ENCODE data around the gene SLC36A2. TPM values are rescaled to one million over a fixed set of nuclear protein-coding genes. Genes with fewer than 3 reads are reported as not detected.

SLC36A2 gene
- total RNA-seq, 1 experiment from 2014 or later: not detected

- Histone ChIP-seq H3K27ac (ENCODE audit: low read depth, low read length, poor library complexity, severe bottlenecking) (no peak overlapping the region), H3K4me3 (ENCODE audit: low read depth, low read length, poor library complexity, severe bottlenecking) (no peak overlapping the region), H3K36me3 (ENCODE audit: insufficient read depth, low read length, poor library complexity, severe bottlenecking) (no peaks in the 10 kb centered on the region), H3K9me3 (ENCODE audit: low read depth, low read length, poor library complexity, severe bottlenecking) (no peaks in the 10 kb centered on the region), H3K4me1 (ENCODE audit: insufficient read depth, low read length, poor library complexity, severe bottlenecking) (no peaks in the 10 kb centered on the region), H3K27me3 (replicated peaks; ENCODE audit: insufficient read depth, low read depth, low read length, poor library complexity) (peaks cover 3% of the 10 kb centered on the region)
- TF ChIP-seq EZH2 (IDR thresholded peaks at IDR 0.05; ENCODE audit: borderline replicate concordance, low read depth, low read length, poor library complexity, severe bottlenecking): no peak
- intact Hi-C loops (cut with micrococcal nuclease; ENCODE audit: unreplicated experiment): no loop called here
- BruUV-seq (replicated peaks): no TSS peak
- POLR2A ChIA-PET (ENCODE audit: low non-redundant PET): no interaction called here
- DNase-seq (ENCODE audit: low spot score): no peak
- CTCF ChIA-PET: no interaction called here
Observed at GRCh38 chr5:151295791-151296477, 51.4 kb downstream of the SLC36A2 start.

GRCh38 chr5:151295138-151295537 lies 52.2 kb downstream of the SLC36A2 start:
- no peak for DNase-seq (ENCODE audit: low spot score)
- intact Hi-C loops (cut with micrococcal nuclease; ENCODE audit: unreplicated experiment): no loop called here
- Histone ChIP-seq H3K9me3 (ENCODE audit: low read depth, low read length, poor library complexity, severe bottlenecking) (no peaks in the 10 kb centered on the region), H3K4me3 (ENCODE audit: low read depth, low read length, poor library complexity, severe bottlenecking) (no peak overlapping the region), H3K27me3 (replicated peaks; ENCODE audit: insufficient read depth, low read depth, low read length, poor library complexity) (peaks cover 3% of the 10 kb centered on the region), H3K4me1 (ENCODE audit: insufficient read depth, low read length, poor library complexity, severe bottlenecking) (no peaks in the 10 kb centered on the region), H3K36me3 (ENCODE audit: insufficient read depth, low read length, poor library complexity, severe bottlenecking) (no peaks in the 10 kb centered on the region), H3K27ac (ENCODE audit: low read depth, low read length, poor library complexity, severe bottlenecking) (no peak overlapping the region)
- ChIA-PET POLR2A (ENCODE audit: low non-redundant PET) (no interaction called here), CTCF (no interaction called here)
- no TSS peak for BruUV-seq (replicated peaks)
- no peak for TF ChIP-seq EZH2 (IDR thresholded peaks at IDR 0.05; ENCODE audit: borderline replicate concordance, low read depth, low read length, poor library complexity, severe bottlenecking)

DNA sequence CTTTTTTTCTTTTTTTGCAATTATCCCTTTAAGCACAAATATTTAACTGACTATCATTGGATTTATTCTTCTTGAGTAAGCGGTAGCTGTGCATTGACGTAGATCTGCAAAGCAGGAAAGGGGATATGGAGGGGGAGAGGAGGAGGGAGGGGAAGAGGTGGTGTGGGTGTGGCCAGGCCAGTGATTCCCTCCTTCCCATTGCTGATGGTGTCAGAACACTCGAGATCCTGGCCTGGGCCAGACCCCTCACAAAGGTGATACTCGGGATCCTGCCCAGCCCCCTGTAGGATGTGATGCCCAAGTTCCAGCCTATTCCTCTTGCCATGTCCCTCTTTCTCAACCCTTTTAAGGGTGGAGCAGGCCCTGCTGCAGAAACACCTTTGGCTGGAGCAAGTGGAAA lies 53.7 kb downstream of the SLC36A2 start:
- Histone ChIP-seq H3K4me3 (ENCODE audit: low read depth, low read length, poor library complexity, severe bottlenecking) (no peak overlapping the region), H3K27ac (ENCODE audit: low read depth, low read length, poor library complexity, severe bottlenecking) (no peak overlapping the region), H3K9me3 (ENCODE audit: low read depth, low read length, poor library complexity, severe bottlenecking) (no peaks in the 10 kb centered on the region), H3K36me3 (ENCODE audit: insufficient read depth, low read length, poor library complexity, severe bottlenecking) (no peaks in the 10 kb centered on the region), H3K27me3 (replicated peaks; ENCODE audit: insufficient read depth, low read depth, low read length, poor library complexity) (peaks cover 3% of the 10 kb centered on the region), H3K4me1 (ENCODE audit: insufficient read depth, low read length, poor library complexity, severe bottlenecking) (no peaks in the 10 kb centered on the region)
- CTCF ChIA-PET: no interaction called here
- intact Hi-C loops (cut with micrococcal nuclease; ENCODE audit: unreplicated experiment): no loop called here
- no TSS peak for BruUV-seq (replicated peaks)
- POLR2A ChIA-PET (ENCODE audit: low non-redundant PET): no interaction called here
- TF ChIP-seq CTCF (conservative IDR thresholded peaks at IDR 0.05; ENCODE audit: low read depth, low read length) (no peak), EZH2 (IDR thresholded peaks at IDR 0.05; ENCODE audit: borderline replicate concordance, low read depth, low read length, poor library complexity, severe bottlenecking) (no peak)
- no peak for DNase-seq (ENCODE audit: low spot score)

DNA sequence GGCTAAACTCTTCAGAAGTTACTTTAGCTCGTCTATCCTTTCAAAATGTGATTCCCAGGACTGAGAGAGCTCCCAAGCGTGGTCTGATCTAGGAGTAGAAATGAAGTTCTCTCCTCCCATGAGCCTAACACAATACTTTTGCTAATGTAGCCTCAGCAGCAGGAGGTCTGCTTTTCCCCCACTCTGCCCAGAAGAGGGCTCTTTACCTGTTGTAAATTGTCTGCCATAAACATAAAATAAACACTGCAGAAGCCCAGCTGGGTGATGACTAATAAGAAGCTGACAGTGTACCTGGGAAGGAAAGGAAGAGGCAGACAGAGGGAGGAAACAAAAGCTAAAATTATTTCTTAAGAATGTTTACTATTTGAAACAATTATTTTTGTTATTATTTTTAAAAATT lies 59.2 kb downstream of the SLC36A2 start:
- POLR2A ChIA-PET (ENCODE audit: low non-redundant PET): no interaction called here
- no peak overlapping the region for H3K27ac ChIP-seq (ENCODE audit: low read depth, low read length, poor library complexity, severe bottlenecking)
- no peaks in the 10 kb centered on the region for H3K27me3 ChIP-seq (replicated peaks; ENCODE audit: insufficient read depth, low read depth, low read length, poor library complexity)
- BruUV-seq (replicated peaks): no TSS peak
- CTCF ChIA-PET: no interaction called here
- H3K4me1 ChIP-seq (ENCODE audit: insufficient read depth, low read length, poor library complexity, severe bottlenecking): no peaks in the 10 kb centered on the region
- H3K9me3 ChIP-seq (ENCODE audit: low read depth, low read length, poor library complexity, severe bottlenecking): no peaks in the 10 kb centered on the region
- no peak for DNase-seq (ENCODE audit: low spot score)
- no peak overlapping the region for H3K4me3 ChIP-seq (ENCODE audit: low read depth, low read length, poor library complexity, severe bottlenecking)
- H3K36me3 ChIP-seq (ENCODE audit: insufficient read depth, low read length, poor library complexity, severe bottlenecking): no peaks in the 10 kb centered on the region
- TF ChIP-seq CTCF (conservative IDR thresholded peaks at IDR 0.05; ENCODE audit: low read depth, low read length) (no peak), EZH2 (IDR thresholded peaks at IDR 0.05; ENCODE audit: borderline replicate concordance, low read depth, low read length, poor library complexity, severe bottlenecking) (no peak)
- intact Hi-C loops (cut with micrococcal nuclease; ENCODE audit: unreplicated experiment): no loop called here

All from A673 (cell line).